CD8-positive, alpha-beta memory T cell (primary cell): ENCODE results near the gene CDT1. TPM values are rescaled to one million over a fixed set of nuclear protein-coding genes. Genes with fewer than 3 reads are reported as not detected.

Source experiments
- CTCF ChIA-PET: fragments of 350-600 bp; sonication (Branson Sonifier 250); formaldehyde crosslinking; loops from one replicate; lab custom pipeline; 2021; ENCODE audit warnings: antibody characterized with exemption; lab: Charles Lee
- POLR2A ChIA-PET: fragments of 350-600 bp; sonication (Branson Sonifier 250); formaldehyde crosslinking; loops from one replicate; lab custom pipeline; 2021; ENCODE audit warnings: antibody characterized with exemption; lab: Charles Lee
- DNase-seq, 5 donors: peaks; one replicate each; pipeline versions ENCODE4 v3.0.0 to v3.0.0-alpha.2; 2020 to 2022; ENCODE audit warnings: mixed read lengths in 1 of 5
- H3K27ac ChIP-seq: one replicate; pipeline ENCODE4 v1.7.0; 2013; ENCODE audit warnings: low read depth, mild to moderate bottlenecking, low read length, moderate library complexity
- H3K27me3 ChIP-seq: 2 replicates; pipeline ENCODE4 v1.7.0; 2013; ENCODE audit warnings: low read length, mild to moderate bottlenecking; ENCODE audit not compliant: insufficient read depth, poor library complexity, severe bottlenecking
- H3K36me3 ChIP-seq: 2 replicates; pipeline ENCODE4 v1.7.0; 2013; ENCODE audit warnings: mild to moderate bottlenecking, low read length, moderate library complexity; ENCODE audit not compliant: insufficient read depth
- H3K4me1 ChIP-seq: 2 replicates; pipeline ENCODE4 v1.7.0; 2013; ENCODE audit warnings: mild to moderate bottlenecking, low read length, moderate library complexity; ENCODE audit not compliant: insufficient read depth
- H3K4me3 ChIP-seq: 2 replicates; pipeline ENCODE4 v1.7.0; 2013; ENCODE audit warnings: mild to moderate bottlenecking, low read length
- H3K9me3 ChIP-seq: 2 replicates; pipeline ENCODE4 v1.7.0; 2013; ENCODE audit warnings: mild to moderate bottlenecking, low read length
- H3K27ac Mint-ChIP-seq, 8 donors: one replicate each; pipeline ENCODE4 v1.8.0; 2020 to 2021; ENCODE audit warnings: mixed read lengths in 8 of 8, mild to moderate bottlenecking in 6 of 8, inconsistent platforms in 3 of 8, moderate library complexity in 3 of 8
- H3K27me3 Mint-ChIP-seq, 2 donors: one replicate each; pipeline ENCODE4 v1.8.0; 2020 to 2021; ENCODE audit warnings: mixed read lengths in 2 of 2, mild to moderate bottlenecking in 1 of 2, moderate library complexity in 1 of 2
- H3K36me3 Mint-ChIP-seq, 3 donors: one replicate each; pipeline ENCODE4 v1.8.0; 2020 to 2021; ENCODE audit warnings: mixed read lengths in 3 of 3, inconsistent platforms in 1 of 3, mild to moderate bottlenecking in 1 of 3
- H3K4me1 Mint-ChIP-seq, 3 donors: one replicate each; pipeline ENCODE4 v1.8.0; 2020 to 2021; ENCODE audit warnings: mixed read lengths in 3 of 3, inconsistent platforms in 1 of 3, mild to moderate bottlenecking in 1 of 3
- H3K4me3 Mint-ChIP-seq, 7 donors: one replicate each; pipeline ENCODE4 v1.8.0; 2020 to 2021; ENCODE audit warnings: mixed read lengths in 7 of 7, mild to moderate bottlenecking in 6 of 7, moderate library complexity in 4 of 7, inconsistent platforms in 2 of 7
- H3K9me3 Mint-ChIP-seq, 5 donors: one replicate each; pipeline ENCODE4 v1.8.0; 2020 to 2022; ENCODE audit warnings: mixed read lengths in 5 of 5, mild to moderate bottlenecking in 3 of 5, moderate library complexity in 2 of 5, inconsistent platforms in 1 of 5
- polyA plus RNA-seq: library from polyadenylated mRNA; unstranded; fragments of 300-500 nt; fragmentation: Illumina TruSeq; gene quantifications from one replicate; pipeline ENCODE4 v1.2.3, GENCODE V29; 2021
- total RNA-seq, 2 experiments: library from RNA; stranded (reverse); gene quantifications; one replicate each; pipeline ENCODE4 v1.2.3, GENCODE V29; 2021

The CDT1 gene
- 100 to 1,000 TPM in 1 of 2 experiments, 10 to 100 TPM in 1; 97.6 to 106 TPM for total RNA-seq
- 0.26 TPM for polyA plus RNA-seq

- H3K4me1 ChIP-seq = peaks cover 23% of the 10 kb centered on the region
- Mint-ChIP-seq H3K4me3 (peak within 1 kb of the TSS; percentile 83 to 93 (median 87)), H3K4me1 (peaks cover 6 to 38% (median 10%) of the 10 kb centered on the region in 3 donors), H3K27me3 (no peaks in the 10 kb centered on the region), H3K9me3 (peaks cover 0 to 2% (median 0%) of the 10 kb centered on the region in 5 donors), H3K36me3 (peaks cover 0 to 3% (median 0%) of the 10 kb centered on the region in 3 donors), H3K27ac (peak within 1 kb of the TSS; percentile 68 to 95 (median 80))
- no peaks in the 10 kb centered on the region for H3K27me3 ChIP-seq
- no peaks in the 10 kb centered on the region for H3K9me3 ChIP-seq
- peak within 1 kb of the TSS; percentile 74 for H3K27ac ChIP-seq
- H3K4me3 ChIP-seq = peak within 1 kb of the TSS; percentile 58
- ChIA-PET POLR2A (interaction anchor here (0.7 to 1.5 kb wide), 6 partner anchors 9 to 233 kb away, joined by 3 to 9 read pairs (median 6); partner anchors contain the start of genes APRT, GALNS, TRAPPC2L and ZC3H18), CTCF (interaction anchor here (0.7 to 2.1 kb wide), 10 partner anchors 9 to 102 kb away, joined by 3 to 11 read pairs (median 3); partner anchors contain the start of gene APRT)
- peak; percentile 80 to 88 (median 82) for DNase-seq
- no peaks in the 10 kb centered on the region for H3K36me3 ChIP-seq
These were observed at the start of gene CDT1 for GRCh38 chr16:88803264-88803987. Gene CDT1 (plus strand): TSS chr16:88803789. CDS start chr16:88803832, 43 bp downstream.

- H3K36me3 Mint-ChIP-seq = peaks cover 0 to 21% (median 0%) of the 10 kb centered on the region in 3 donors
- peaks cover 13% of the 10 kb centered on the region for H3K4me1 ChIP-seq
- H3K9me3 ChIP-seq = no peaks in the 10 kb centered on the region
- CTCF ChIA-PET = interaction anchor here (0.6 to 5.3 kb wide), 6 partner anchors 11 to 49 kb away, joined by 3 to 30 read pairs (median 4); no protein-coding TSS in a partner anchor
- no peak for DNase-seq
- no peaks in the 10 kb centered on the region for H3K27me3 ChIP-seq
- H3K36me3 ChIP-seq = no peaks in the 10 kb centered on the region
- H3K27ac ChIP-seq = no peak overlapping the region
- peak overlapping the region in 1 of 8 donors; percentile 88 for H3K27ac Mint-ChIP-seq
- no peak overlapping the region for H3K4me3 ChIP-seq
- no peaks in the 10 kb centered on the region for H3K9me3 Mint-ChIP-seq
- no peak overlapping the region for H3K4me3 Mint-ChIP-seq
- POLR2A ChIA-PET = no interaction called here
- no peaks in the 10 kb centered on the region for H3K27me3 Mint-ChIP-seq
- peaks cover 13 to 35% (median 15%) of the 10 kb centered on the region in 3 donors for H3K4me1 Mint-ChIP-seq
These were observed 49.3 kb upstream of the CDT1 start for GRCh38 chr16:88754109-88754911.

GRCh38 chr16:88754912-88755744, 48.5 kb upstream of the CDT1 start:
- H3K9me3 Mint-ChIP-seq = no peaks in the 10 kb centered on the region
- Histone ChIP-seq H3K27ac (no peak overlapping the region), H3K9me3 (no peaks in the 10 kb centered on the region), H3K36me3 (no peaks in the 10 kb centered on the region), H3K4me3 (no peak overlapping the region), H3K27me3 (no peaks in the 10 kb centered on the region), H3K4me1 (peaks cover 21% of the 10 kb centered on the region)
- CTCF ChIA-PET = interaction anchor here (1.2 to 5.3 kb wide), 4 partner anchors 18 to 29 kb away, joined by 3 to 30 read pairs (median 4); no protein-coding TSS in a partner anchor
- POLR2A ChIA-PET = no interaction called here
- no peaks in the 10 kb centered on the region for H3K27me3 Mint-ChIP-seq
- no peak overlapping the region for H3K4me3 Mint-ChIP-seq
- peak overlapping the region in 1 of 8 donors; percentile 53 for H3K27ac Mint-ChIP-seq
- H3K36me3 Mint-ChIP-seq = peaks cover 0 to 24% (median 0%) of the 10 kb centered on the region in 3 donors
- DNase-seq = no peak
- peaks cover 16 to 41% (median 18%) of the 10 kb centered on the region in 3 donors for H3K4me1 Mint-ChIP-seq

- Mint-ChIP-seq H3K36me3 (peaks cover 0 to 24% (median 0%) of the 10 kb centered on the region in 3 donors), H3K9me3 (no peaks in the 10 kb centered on the region), H3K4me1 (peaks cover 16 to 47% (median 20%) of the 10 kb centered on the region in 3 donors), H3K4me3 (no peak overlapping the region), H3K27ac (peak overlapping the region in 1 of 8 donors; percentile 29), H3K27me3 (no peaks in the 10 kb centered on the region)
- no peak for DNase-seq
- CTCF ChIA-PET = interaction anchor here (1.5 to 5.3 kb wide), 2 partner anchors 19 to 28 kb away, joined by 3 to 30 read pairs; no protein-coding TSS in a partner anchor
- Histone ChIP-seq H3K27me3 (no peaks in the 10 kb centered on the region), H3K4me1 (peaks cover 21% of the 10 kb centered on the region), H3K27ac (no peak overlapping the region), H3K9me3 (no peaks in the 10 kb centered on the region), H3K36me3 (no peaks in the 10 kb centered on the region), H3K4me3 (no peak overlapping the region)
- POLR2A ChIA-PET = no interaction called here
These were observed 47.7 kb upstream of the CDT1 start for GRCh38 chr16:88755745-88756443.

- Mint-ChIP-seq H3K36me3 (peaks cover 0 to 19% (median 1%) of the 10 kb centered on the region in 3 donors), H3K4me3 (peak overlapping the region in 2 of 7 donors; percentile 38 to 61), H3K9me3 (no peaks in the 10 kb centered on the region), H3K27me3 (no peaks in the 10 kb centered on the region), H3K4me1 (peaks cover 20 to 53% (median 22%) of the 10 kb centered on the region in 3 donors), H3K27ac (peak overlapping the region in 7 of 8 donors; percentile 43 to 93 (median 79))
- H3K27ac ChIP-seq = peak overlapping the region; percentile 12
- no peaks in the 10 kb centered on the region for H3K36me3 ChIP-seq
- POLR2A ChIA-PET = interaction anchor here (1.0 kb wide), 1 partner anchor 21 kb away, joined by 3 read pairs; no protein-coding TSS in a partner anchor
- no peak for DNase-seq
- peaks cover 21% of the 10 kb centered on the region for H3K4me1 ChIP-seq
- no peaks in the 10 kb centered on the region for H3K27me3 ChIP-seq
- no peak overlapping the region for H3K4me3 ChIP-seq
- H3K9me3 ChIP-seq = no peaks in the 10 kb centered on the region
- CTCF ChIA-PET = interaction anchor here (1.0 to 1.8 kb wide), 5 partner anchors 13 to 99 kb away, joined by 4 to 7 read pairs (median 5); no protein-coding TSS in a partner anchor
These were observed 45.2 kb upstream of the CDT1 start for GRCh38 chr16:88758227-88758943.

GRCh38 chr16:88758944-88759244, 44.7 kb upstream of the CDT1 start:
- peaks cover 21% of the 10 kb centered on the region for H3K4me1 ChIP-seq
- POLR2A ChIA-PET = interaction anchor here (1.0 kb wide), 1 partner anchor 22 kb away, joined by 4 read pairs; no protein-coding TSS in a partner anchor
- H3K27ac ChIP-seq = peak overlapping the region; percentile 38
- no peak for DNase-seq
- no peaks in the 10 kb centered on the region for H3K27me3 ChIP-seq
- peak overlapping the region in 7 of 8 donors; percentile 43 to 93 (median 87) for H3K27ac Mint-ChIP-seq
- H3K4me3 ChIP-seq = no peak overlapping the region
- H3K9me3 ChIP-seq = no peaks in the 10 kb centered on the region
- H3K9me3 Mint-ChIP-seq = no peaks in the 10 kb centered on the region
- H3K4me1 Mint-ChIP-seq = peaks cover 19 to 54% (median 23%) of the 10 kb centered on the region in 3 donors
- peaks cover 0 to 21% (median 1%) of the 10 kb centered on the region in 3 donors for H3K36me3 Mint-ChIP-seq
- peak overlapping the region in 3 of 7 donors; percentile 38 to 75 (median 58) for H3K4me3 Mint-ChIP-seq
- H3K36me3 ChIP-seq = no peaks in the 10 kb centered on the region
- no peaks in the 10 kb centered on the region for H3K27me3 Mint-ChIP-seq
- CTCF ChIA-PET = interaction anchor here (1.0 to 2.3 kb wide), 5 partner anchors 13 to 99 kb away, joined by 4 to 16 read pairs (median 5); no protein-coding TSS in a partner anchor
